GM19025 (cell line): ENCODE measurements around the gene SH3PXD2B.
"Not testable (repeated sequence)": the region's sequence is repeated elsewhere in the genome, so short reads cannot be mapped to it uniquely, and the experiment has no call there.

ENCODE experiments used
- ATAC-seq: cut with Tn5 transposase; IDR thresholded peaks from one replicate; pipeline ENCODE4 v1.9.1; 2021; ENCODE audit warnings: mild to moderate bottlenecking, low read depth, moderate library complexity; ENCODE audit not compliant: unreplicated experiment

SH3PXD2B gene

DNA sequence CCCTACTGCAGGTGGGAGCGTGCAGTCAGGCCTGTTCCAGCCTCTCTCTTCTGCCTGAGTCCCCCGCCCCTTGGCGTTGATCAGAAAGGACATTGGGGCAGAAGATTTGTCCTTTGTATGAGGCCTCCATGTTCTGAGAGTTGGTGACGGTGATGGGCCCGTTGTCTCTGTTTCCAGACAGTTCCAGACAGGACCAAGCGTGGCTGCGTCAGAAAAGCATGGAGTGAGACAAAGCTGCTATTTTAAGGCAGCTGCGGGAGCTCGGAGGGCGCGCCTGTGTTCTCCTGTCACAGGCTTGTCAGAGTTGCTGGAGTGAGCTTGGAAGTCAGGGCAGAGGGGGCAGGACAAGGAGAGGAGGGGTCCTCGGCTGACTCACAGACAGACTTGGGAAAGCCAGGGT, 32.1 kb upstream of the SH3PXD2B start:
- no peak for ATAC-seq

DNA sequence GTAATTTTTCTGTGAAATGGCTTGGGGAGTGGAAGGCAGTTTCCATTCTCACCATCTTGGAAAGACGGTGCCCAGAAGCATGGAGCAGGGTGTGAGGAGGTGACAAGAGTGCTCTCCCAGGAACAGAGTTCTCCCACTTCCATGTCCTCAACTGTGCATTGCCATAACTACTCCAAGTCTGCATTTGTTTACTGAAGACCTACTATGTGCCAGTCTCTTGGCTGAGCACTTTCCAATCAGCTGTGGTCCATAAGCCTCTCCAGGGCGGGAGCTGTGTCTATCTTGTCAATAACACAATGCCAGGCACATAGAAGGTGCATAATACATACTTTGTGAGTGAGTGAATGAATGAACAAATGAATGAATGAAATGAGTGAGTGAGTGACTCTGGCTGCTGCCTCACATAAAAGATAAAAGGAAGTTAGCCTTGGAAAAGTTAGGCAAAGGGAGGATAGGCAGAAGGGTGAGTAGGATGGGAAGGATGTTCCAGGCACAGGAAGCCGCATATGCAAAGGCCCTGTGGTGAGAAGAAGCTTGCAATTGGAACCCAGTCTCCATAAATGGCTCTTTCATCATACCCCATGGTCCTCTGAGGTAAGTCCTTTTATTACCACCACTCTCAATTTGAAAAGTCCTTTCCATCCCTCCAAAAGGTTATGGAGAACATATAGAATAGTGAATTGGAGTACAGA, 31.3 kb upstream of the SH3PXD2B start:
- ATAC-seq: no peak

- no peak for ATAC-seq
Measured at GRCh38 chr5:172484664-172485063, 30.3 kb upstream of the SH3PXD2B start.

DNA sequence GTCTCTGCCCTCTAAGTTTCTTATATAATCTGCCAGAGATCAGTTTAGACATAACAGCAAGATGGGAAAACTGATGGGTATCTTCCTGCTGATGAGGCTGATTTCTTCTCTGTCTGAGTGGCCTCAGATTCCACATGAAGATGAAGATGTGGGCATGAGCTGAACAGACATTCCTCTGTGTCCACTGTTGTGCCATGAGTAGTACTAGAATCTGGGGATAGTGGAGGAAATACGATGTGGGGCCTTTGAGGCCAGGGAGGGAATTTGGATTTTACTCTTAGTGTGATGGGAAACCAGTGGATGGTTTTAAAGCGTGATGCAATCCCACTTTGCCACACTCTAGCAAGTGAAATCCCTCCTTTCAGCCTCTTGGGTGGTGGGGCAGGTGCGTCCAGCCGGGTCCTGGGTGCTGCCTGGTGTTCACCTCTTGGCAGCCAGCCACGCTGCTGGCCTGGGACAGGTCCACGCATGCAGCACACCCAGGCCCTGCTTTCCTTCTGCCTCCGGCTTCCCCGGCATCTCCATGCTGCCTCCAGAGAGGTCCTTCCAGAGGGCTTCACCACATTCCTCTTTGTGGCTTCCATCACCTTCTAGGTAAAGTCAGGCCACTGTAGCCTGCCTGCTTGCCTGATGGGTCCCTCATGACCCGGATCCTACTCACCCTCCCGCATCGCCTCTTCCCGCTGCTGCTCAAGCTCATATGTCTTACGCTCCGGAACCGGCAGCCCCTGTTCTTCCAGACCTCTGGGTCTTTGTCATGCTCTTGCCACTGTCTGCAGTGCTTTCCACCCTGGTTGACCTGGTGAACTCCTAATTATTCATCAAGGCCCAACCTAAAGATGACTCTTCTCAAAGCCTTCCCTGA, 28.1 kb upstream of the SH3PXD2B start:
- no peak for ATAC-seq

GRCh38 chr5:172481011-172481800, 26.9 kb upstream of the SH3PXD2B start:
- no peak for ATAC-seq

- no peak for ATAC-seq
Measured at GRCh38 chr5:172479784-172480115, 25.4 kb upstream of the SH3PXD2B start.

- ATAC-seq: peak; percentile 57
Measured at GRCh38 chr5:172479034-172479783, 24.9 kb upstream of the SH3PXD2B start.

- ATAC-seq: not testable (repeated sequence)
Measured at GRCh38 chr5:172478695-172479033, 24.3 kb upstream of the SH3PXD2B start.

GRCh38 chr5:172478256-172478655, 23.9 kb upstream of the SH3PXD2B start:
- no peak for ATAC-seq

DNA sequence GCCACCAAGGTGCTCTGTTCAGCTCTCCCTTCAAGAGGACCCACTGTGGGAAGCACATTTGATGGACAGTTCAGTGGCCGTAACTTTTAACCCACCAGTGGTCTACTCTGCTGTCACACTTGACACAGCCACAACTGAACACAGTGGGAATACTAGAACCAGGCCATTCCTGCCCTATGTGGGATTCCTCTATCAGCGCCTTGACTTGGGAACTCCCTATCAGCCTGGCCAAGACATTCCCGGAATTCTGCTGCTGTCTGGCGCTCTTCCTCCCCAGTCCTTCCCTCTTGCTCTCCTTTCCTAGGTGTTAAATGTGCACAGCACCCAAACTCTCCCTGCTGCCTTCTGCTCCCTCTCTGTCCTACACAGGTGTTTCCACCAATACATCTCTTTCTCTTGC, 23.1 kb upstream of the SH3PXD2B start:
- ATAC-seq: no peak

DNA sequence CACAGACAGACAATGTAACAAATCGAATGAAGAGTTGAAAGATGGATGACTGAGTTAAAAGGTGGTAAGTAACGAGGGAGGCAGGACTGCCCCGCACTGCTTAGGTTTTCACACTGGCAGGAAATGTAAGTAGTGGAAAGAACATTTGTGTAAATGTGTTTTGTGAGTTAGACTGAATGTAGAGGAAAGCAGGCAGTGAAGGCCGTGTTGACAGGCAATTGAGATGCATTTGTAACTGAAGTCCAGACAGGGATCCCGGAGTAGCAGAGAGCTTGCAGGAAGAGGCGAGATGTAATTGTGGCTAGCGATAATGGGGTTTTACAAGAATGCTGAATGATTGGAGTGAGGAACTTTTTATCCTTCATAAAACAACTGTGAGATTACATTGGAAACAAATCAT, 20.0 kb upstream of the SH3PXD2B start:
- ATAC-seq: no peak

DNA sequence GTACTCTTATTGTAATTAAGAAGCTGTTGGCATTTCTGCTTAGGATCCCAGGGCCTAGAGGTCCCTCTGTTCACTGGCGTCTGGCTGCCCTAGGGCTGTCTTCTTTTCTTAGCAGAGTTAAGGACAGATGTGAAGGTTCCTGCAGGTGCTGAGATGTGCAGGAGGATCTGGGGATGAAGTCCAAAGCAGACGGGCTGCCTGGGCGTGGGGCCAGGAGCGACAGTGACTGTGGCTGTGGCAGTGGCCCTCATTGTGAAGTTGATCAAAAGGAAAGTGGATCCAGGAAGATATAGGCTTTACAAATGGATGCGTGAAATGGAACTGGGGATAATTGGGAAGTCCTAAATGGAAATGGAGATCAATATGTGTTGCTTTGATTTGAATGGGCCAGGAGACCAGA, 19.1 kb upstream of the SH3PXD2B start:
- ATAC-seq: no peak

DNA sequence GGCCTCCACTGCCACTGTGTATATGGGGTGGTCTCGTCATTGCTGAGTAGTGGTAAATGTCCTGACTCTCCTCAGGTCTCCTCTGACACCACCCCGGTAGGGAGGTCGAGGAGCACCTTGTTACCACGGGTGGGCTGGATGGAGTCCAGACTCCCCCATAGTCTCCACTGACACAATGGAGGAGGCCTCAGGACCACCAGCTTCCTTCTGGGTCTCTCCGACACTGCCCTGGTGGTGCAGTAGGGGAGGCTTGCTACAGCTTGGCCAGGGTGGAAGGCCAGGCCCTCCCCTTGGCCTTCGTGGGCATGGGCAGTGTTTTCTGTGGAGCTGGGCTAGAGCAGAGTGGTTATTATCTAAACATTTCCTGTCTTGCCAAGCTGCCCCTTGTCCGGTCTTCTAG, 15.4 kb upstream of the SH3PXD2B start:
- no peak for ATAC-seq

DNA sequence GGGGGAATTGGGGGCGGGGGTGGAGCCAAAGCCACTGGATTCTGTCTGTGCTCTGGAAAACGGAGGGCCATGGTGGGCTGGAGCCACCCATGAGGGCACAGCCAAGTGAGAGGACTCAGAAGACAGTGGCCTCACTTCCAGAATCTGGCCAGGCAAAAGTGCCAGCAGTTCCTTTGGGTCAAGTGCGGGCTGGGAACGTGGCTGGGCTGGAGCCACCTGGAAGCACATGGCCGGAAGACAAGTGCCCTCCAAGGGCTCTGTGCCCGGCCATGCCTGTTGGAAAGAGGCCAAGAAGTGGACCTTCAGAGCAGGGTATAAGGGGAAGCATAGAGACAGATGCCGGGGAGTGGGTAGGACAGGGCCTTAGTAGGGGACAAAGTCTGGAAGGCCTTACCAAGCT, 11.7 kb upstream of the SH3PXD2B start:
- no peak for ATAC-seq

DNA sequence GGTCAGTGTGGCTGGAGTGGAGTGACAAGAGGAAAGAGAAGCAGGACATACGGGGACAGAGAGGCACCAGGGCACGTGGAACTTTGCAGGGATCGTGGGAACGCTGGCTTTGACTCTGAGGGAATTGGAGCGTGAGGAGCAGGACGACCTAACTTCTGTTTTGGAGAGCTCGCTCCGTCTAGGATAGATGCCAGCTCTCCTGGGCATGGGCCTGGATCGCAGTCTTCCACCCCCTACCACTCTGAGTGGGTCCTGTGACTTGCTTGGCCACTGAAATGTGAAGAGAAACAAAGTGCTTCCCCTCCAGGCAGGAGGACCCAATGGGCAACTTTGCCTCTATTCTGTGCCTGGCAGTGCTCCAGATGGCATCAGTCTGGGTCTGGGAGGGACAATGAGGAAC, 8.7 kb upstream of the SH3PXD2B start:
- ATAC-seq: no peak

- ATAC-seq: no peak
Measured at GRCh38 chr5:172459783-172460165, 5.4 kb upstream of the SH3PXD2B start.

- ATAC-seq: no peak
Measured at GRCh38 chr5:172458976-172459782, 4.9 kb upstream of the SH3PXD2B start.

DNA sequence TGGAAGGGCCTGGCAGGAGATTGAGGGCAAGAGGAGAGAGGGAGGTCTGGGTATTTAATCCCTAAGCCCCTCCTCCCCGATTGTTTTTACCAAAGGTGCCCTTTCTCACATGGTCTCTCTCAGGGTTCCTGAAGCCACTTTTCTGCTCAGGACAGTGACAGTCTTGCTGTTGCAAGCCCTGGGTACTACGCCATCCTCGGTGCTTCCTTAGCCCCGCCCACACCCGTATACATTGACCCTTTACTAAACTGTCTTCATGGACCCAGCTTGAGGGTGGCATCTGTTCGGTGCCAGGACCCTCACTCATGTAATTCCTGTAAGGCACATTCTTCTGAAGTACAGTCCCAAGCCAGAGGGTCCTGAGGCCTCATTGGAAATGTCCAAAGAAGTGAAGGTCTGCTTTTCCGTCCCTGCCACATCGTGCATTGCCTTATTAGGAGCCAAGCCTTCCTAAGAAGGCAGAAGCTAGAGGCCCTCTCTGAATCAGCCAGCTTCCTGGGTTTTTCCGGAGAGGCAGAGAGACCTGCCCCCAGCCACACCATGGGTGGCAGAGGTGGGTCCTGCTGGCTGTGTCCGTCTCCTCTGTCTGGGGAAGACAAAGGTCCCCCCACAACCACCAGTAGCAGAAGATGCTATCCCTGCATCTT, 1.9 kb upstream of the SH3PXD2B start:
- ATAC-seq: no peak

- no peak for ATAC-seq
Measured at GRCh38 chr5:172455511-172456061, 1.3 kb upstream of the SH3PXD2B start.
